ENCODE results near the gene SRP68. TPM values are rescaled to one million over a fixed set of nuclear protein-coding genes. Genes with fewer than 3 reads are reported as not detected.

The SRP68 gene
- total and polyA plus RNA-seq, 7 experiments from 2014 or later, result 69.6 to 105 (median 91.9) TPM

- Histone ChIP-seq H3K4me1 (ENCODE audit: control insufficient read depth in 2 of 2, insufficient read depth in 2 of 2, low read length in 2 of 2) (no peaks in the 10 kb centered on the region), H3K27ac (ENCODE audit: low read depth, low read length) (no peak overlapping the region), H3K36me3 (ENCODE audit: control insufficient read depth in 2 of 3, insufficient read depth in 3 of 3, low read length in 3 of 3) (peaks cover 9 to 41% (median 23%) of the 10 kb centered on the region in 3 experiments), H3K9me3 (ENCODE audit: control insufficient read depth in 2 of 3, low read length in 3 of 3) (no peaks in the 10 kb centered on the region), H3K27me3 (ENCODE audit: control insufficient read depth in 2 of 2, insufficient read depth in 2 of 2, low read length in 2 of 2) (no peaks in the 10 kb centered on the region), H3K4me3 (ENCODE audit: low read length) (no peak overlapping the region)
- Mint-ChIP-seq H3K36me3 (peaks cover 6 to 32% (median 15%) of the 10 kb centered on the region in 5 donors), H3K9me3 (no peaks in the 10 kb centered on the region), H3K27ac (peak overlapping the region in 8 of 9 donors; percentile 9 to 80 (median 63)), H3K4me1 (peaks cover 0 to 21% (median 12%) of the 10 kb centered on the region in 7 donors), H3K27me3 (no peaks in the 10 kb centered on the region), H3K4me3 (no peak overlapping the region)
- ATAC-seq, result no peak
- ChIA-PET CTCF (interaction anchor here (0.6 kb wide), 1 partner anchor 150 kb away, joined by 5 read pairs; no protein-coding TSS in a partner anchor), POLR2A (interaction anchor here (1.5 kb wide), 1 partner anchor 14 kb away, joined by 3 read pairs; no protein-coding TSS in a partner anchor)
- intact Hi-C loops (cut with micrococcal nuclease), result no loop called here
- DNase-seq, result no peak
Observed at GRCh38 chr17:76036497-76037261, 35.6 kb downstream of the SRP68 start.

DNA sequence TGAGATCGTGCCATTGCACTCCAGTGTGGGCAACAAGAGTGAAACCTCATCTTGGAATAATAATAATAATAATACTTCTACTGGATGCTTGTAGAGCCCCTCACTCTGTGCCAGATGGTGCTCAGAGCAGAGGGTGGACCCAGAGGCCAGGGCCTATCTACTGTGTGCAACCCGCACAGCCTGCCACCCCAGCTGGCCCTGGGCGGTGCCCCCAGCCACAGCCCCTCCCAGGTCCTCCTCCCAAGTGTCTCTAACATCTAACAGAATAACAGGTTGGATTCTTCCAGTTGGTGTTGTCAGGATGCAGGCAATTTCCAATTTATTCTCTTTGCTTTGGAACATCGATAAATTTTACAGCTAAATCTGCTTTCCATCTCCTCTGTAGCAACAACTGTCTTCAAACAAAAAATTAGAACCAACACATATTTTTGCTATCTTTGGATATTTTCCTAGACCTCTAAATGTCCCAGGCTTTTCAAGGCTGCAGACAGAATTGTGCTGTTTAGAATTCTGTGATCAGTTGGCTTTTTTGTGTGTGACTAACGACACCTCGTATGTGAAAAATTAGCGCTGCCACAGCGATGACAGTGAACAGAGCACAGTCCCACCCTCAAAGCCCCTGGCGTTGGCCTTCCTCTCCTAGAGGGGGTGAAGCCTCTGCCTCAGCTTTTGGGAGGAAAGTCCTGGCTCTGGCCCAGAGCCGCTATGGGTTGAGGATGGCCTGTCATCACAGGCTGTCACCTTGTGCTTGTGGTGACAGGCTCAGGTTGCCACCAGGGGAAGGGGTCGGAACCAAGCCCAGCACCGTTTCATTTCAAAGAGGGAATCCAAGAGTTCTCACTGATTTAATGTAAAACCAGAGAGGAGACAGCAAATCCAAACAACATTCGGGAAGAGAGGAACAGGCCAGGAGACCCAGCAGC lies 37.6 kb downstream of the SRP68 start:
- ChIA-PET CTCF (interaction anchor here (0.6 to 1.6 kb wide), 3 partner anchors 12 to 73 kb away, joined by 3 to 6 read pairs (median 4); no protein-coding TSS in a partner anchor), POLR2A (interaction anchor here (0.9 to 1.3 kb wide), 2 partner anchors 8 to 29 kb away, joined by 3 to 4 read pairs; no protein-coding TSS in a partner anchor)
- no peak for ATAC-seq
- Histone ChIP-seq H3K4me1 (ENCODE audit: control insufficient read depth in 2 of 2, insufficient read depth in 2 of 2, low read length in 2 of 2) (peaks cover 2 to 7% of the 10 kb centered on the region in 2 donors), H3K4me3 (ENCODE audit: low read length) (no peak overlapping the region), H3K27ac (ENCODE audit: low read depth, low read length) (no peak overlapping the region), H3K36me3 (ENCODE audit: control insufficient read depth in 2 of 3, insufficient read depth in 3 of 3, low read length in 3 of 3) (peaks cover 6 to 21% (median 7%) of the 10 kb centered on the region in 3 experiments), H3K27me3 (ENCODE audit: control insufficient read depth in 2 of 2, insufficient read depth in 2 of 2, low read length in 2 of 2) (no peaks in the 10 kb centered on the region), H3K9me3 (ENCODE audit: control insufficient read depth in 2 of 3, low read length in 3 of 3) (no peaks in the 10 kb centered on the region)
- Mint-ChIP-seq H3K27me3 (no peaks in the 10 kb centered on the region), H3K4me3 (no peak overlapping the region), H3K36me3 (peaks cover 0 to 16% (median 10%) of the 10 kb centered on the region in 5 donors), H3K4me1 (peaks cover 3 to 29% (median 19%) of the 10 kb centered on the region in 7 donors), H3K27ac (peak overlapping the region in 7 of 9 donors; percentile 8 to 92 (median 51)), H3K9me3 (no peaks in the 10 kb centered on the region)
- intact Hi-C loops (cut with micrococcal nuclease), result no loop called here
- no peak for DNase-seq

DNA sequence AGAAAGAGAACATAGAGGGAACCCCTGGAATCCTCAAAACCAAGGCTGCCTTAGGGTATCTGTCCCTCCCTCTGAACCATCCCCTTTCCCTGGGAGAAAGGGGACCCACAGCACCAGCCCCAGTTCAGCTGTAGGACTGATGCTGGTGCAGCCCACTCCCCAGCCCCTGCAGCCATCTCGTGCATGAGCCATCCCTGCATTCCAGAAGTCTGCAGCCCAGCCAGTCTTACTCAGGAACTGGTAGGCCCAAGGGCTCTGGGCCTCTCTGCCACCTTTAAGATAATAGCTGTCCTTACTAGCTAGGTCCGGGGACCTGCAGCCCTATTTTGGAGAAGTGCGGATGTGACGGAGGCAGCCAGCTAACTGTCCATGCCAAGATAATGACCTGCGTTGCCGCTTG lies 39.2 kb downstream of the SRP68 start:
- ATAC-seq (no peak), DNase-seq (no peak)
- peaks cover 8 to 23% of the 10 kb centered on the region in 2 donors for H3K4me1 ChIP-seq (ENCODE audit: control insufficient read depth in 2 of 2, insufficient read depth in 2 of 2, low read length in 2 of 2)
- Mint-ChIP-seq H3K27me3 (no peaks in the 10 kb centered on the region), H3K4me1 (peaks cover 9 to 39% (median 32%) of the 10 kb centered on the region in 7 donors), H3K27ac (peak overlapping the region in 4 of 9 donors; percentile 56 to 81 (median 73)), H3K4me3 (no peak overlapping the region), H3K36me3 (peaks cover 0 to under 1% (median 0%) of the 10 kb centered on the region in 5 donors), H3K9me3 (no peaks in the 10 kb centered on the region)
- H3K27me3 ChIP-seq (ENCODE audit: control insufficient read depth in 2 of 2, insufficient read depth in 2 of 2, low read length in 2 of 2), result no peaks in the 10 kb centered on the region
- no peak overlapping the region for H3K27ac ChIP-seq (ENCODE audit: low read depth, low read length)
- H3K36me3 ChIP-seq (ENCODE audit: control insufficient read depth in 2 of 3, insufficient read depth in 3 of 3, low read length in 3 of 3), result peaks cover under 1 to 7% (median 4%) of the 10 kb centered on the region in 3 experiments
- CTCF ChIA-PET, result interaction anchor here (1.5 kb wide), 1 partner anchor 19 kb away, joined by 5 read pairs; no protein-coding TSS in a partner anchor
- POLR2A ChIA-PET, result interaction anchor here (0.7 to 1.3 kb wide), 2 partner anchors 19 to 30 kb away, joined by 3 to 4 read pairs; no protein-coding TSS in a partner anchor
- no peaks in the 10 kb centered on the region for H3K9me3 ChIP-seq (ENCODE audit: control insufficient read depth in 2 of 3, low read length in 3 of 3)
- intact Hi-C loops (cut with micrococcal nuclease), result no loop called here
- H3K4me3 ChIP-seq (ENCODE audit: low read length), result no peak overlapping the region

DNA sequence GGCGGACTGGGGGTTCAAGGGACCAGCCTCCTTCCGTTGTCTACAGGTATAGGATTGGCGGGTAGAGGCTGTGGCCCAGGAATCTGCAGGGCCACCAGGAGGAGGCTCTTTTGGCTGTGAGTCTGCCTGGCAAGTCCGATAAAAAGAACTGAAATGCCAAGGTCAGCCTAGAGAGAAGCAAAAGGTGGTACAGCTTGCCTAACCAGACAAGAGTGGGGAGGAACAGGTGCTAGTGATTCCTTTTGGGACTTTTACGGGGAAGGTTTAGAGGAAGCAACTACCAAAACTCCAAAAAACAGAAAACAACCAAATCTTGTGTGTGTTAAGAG lies 39.6 kb downstream of the SRP68 start:
- no peaks in the 10 kb centered on the region for H3K9me3 Mint-ChIP-seq
- H3K27ac Mint-ChIP-seq, result peak overlapping the region in 2 of 9 donors; percentile 25 to 56
- ATAC-seq (no peak), DNase-seq (no peak)
- Histone ChIP-seq H3K9me3 (ENCODE audit: control insufficient read depth in 2 of 3, low read length in 3 of 3) (no peaks in the 10 kb centered on the region), H3K4me3 (ENCODE audit: low read length) (no peak overlapping the region), H3K27ac (ENCODE audit: low read depth, low read length) (no peak overlapping the region), H3K27me3 (ENCODE audit: control insufficient read depth in 2 of 2, insufficient read depth in 2 of 2, low read length in 2 of 2) (no peaks in the 10 kb centered on the region), H3K36me3 (ENCODE audit: control insufficient read depth in 2 of 3, insufficient read depth in 3 of 3, low read length in 3 of 3) (peaks cover 0 to 3% (median 0%) of the 10 kb centered on the region in 3 experiments), H3K4me1 (ENCODE audit: control insufficient read depth in 2 of 2, insufficient read depth in 2 of 2, low read length in 2 of 2) (peaks cover 8 to 23% of the 10 kb centered on the region in 2 donors)
- no peaks in the 10 kb centered on the region for H3K27me3 Mint-ChIP-seq
- ChIA-PET POLR2A (interaction anchor here (0.7 kb wide), 1 partner anchor 19 kb away, joined by 3 read pairs; no protein-coding TSS in a partner anchor), CTCF (interaction anchor here (1.5 kb wide), 1 partner anchor 18 kb away, joined by 5 read pairs; no protein-coding TSS in a partner anchor)
- no peak overlapping the region for H3K4me3 Mint-ChIP-seq
- intact Hi-C loops (cut with micrococcal nuclease), result no loop called here
- peaks cover 9 to 41% (median 32%) of the 10 kb centered on the region in 7 donors for H3K4me1 Mint-ChIP-seq
- no peaks in the 10 kb centered on the region for H3K36me3 Mint-ChIP-seq

DNA sequence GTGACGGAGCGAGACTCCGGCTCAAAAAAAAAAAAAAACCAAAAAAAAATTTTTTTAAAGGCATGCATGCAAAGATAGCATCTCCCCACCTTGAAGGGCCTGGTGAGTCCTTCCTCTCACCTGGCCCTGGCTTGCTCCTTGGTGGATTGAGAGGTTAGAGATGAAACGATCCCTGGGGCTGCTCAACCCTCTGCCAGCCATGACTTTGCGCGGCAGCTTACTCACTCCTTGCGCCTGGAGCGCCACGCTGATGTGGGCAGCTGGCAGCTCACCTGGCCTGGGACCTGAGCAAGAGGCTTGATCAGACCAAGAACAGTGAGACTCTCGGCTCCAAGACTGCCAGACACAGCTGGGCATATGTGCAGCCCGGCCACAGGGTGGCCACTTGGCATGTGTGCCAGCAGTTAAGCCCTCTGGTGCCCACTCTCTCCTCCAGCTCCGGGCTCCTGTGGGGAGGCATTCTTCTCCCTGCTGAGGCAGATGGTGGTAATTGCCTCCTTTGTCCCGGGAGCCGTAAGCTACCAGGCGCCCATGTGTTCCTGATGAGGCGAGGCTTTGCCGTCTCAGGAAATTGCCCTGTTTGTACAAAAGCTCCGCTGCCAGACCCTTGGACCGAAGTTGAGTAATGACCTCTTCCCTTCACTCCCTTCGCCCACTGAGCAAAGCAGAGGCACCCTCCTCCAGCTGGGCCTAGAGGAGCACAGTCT lies 40.1 kb downstream of the SRP68 start:
- Histone ChIP-seq H3K36me3 (ENCODE audit: control insufficient read depth in 2 of 3, insufficient read depth in 3 of 3, low read length in 3 of 3) (no peaks in the 10 kb centered on the region), H3K4me3 (ENCODE audit: low read length) (no peak overlapping the region), H3K27me3 (ENCODE audit: control insufficient read depth in 2 of 2, insufficient read depth in 2 of 2, low read length in 2 of 2) (no peaks in the 10 kb centered on the region), H3K27ac (ENCODE audit: low read depth, low read length) (no peak overlapping the region), H3K9me3 (ENCODE audit: control insufficient read depth in 2 of 3, low read length in 3 of 3) (no peaks in the 10 kb centered on the region), H3K4me1 (ENCODE audit: control insufficient read depth in 2 of 2, insufficient read depth in 2 of 2, low read length in 2 of 2) (peaks cover 8 to 23% of the 10 kb centered on the region in 2 donors)
- Mint-ChIP-seq H3K36me3 (no peaks in the 10 kb centered on the region), H3K27ac (peak overlapping the region in 2 of 9 donors; percentile 25 to 56), H3K4me1 (peaks cover 9 to 43% (median 31%) of the 10 kb centered on the region in 7 donors), H3K4me3 (no peak overlapping the region), H3K9me3 (no peaks in the 10 kb centered on the region), H3K27me3 (no peaks in the 10 kb centered on the region)
- ATAC-seq (no peak), DNase-seq (no peak)
- intact Hi-C loops (cut with micrococcal nuclease), result no loop called here
- POLR2A ChIA-PET, result interaction anchor here (0.6 to 0.7 kb wide), 4 partner anchors 16 to 28 kb away, joined by 3 to 4 read pairs (median 3); no protein-coding TSS in a partner anchor
- CTCF ChIA-PET, result interaction anchor here (1.5 kb wide), 1 partner anchor 18 kb away, joined by 5 read pairs; no protein-coding TSS in a partner anchor

All from naive thymus-derived CD4-positive, alpha-beta T cell (primary cell).